PC-3 (cell line): Measurements from ENCODE around the gene ZNF22.

Experiments
- EZH2 ChIP-seq: fragments of 300-600 bp; sonication (generic); IDR thresholded peaks from one replicate; pipeline ENCODE4 v1.6.1; 2017; ENCODE audit warnings: antibody characterized with exemption, mild to moderate bottlenecking, low read length; ENCODE audit not compliant: unreplicated experiment
- TF ChIP-seq, protein P1 (sequence below): fragments of 300-600 bp; sonication (generic); conservative IDR thresholded peaks from 2 replicates; pipeline ENCODE4 v1.5.1; 2017; ENCODE audit warnings: antibody characterized with exemption, low read depth, mild to moderate bottlenecking, low read length

DNA sequence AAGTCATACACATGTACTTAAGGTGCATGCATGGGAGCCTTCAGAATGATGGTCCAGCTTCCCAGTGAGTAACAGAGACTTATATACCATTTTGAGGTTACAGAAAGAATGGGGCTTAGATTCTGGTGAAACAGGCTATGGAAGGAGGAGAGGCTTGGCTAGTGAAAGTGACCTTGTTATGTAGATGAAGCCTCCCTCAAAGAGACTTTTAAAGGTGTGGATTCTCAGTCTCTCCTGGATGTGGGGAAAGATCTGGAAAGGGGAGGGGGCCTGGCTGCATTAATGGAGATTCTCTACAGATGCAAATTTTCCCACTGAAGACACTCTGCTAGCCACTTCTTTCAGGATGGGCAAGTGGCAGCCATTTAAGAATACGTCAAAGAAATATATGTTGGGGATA is 35.6 kb upstream of the ZNF22 start:
- TF ChIP-seq, protein P1, sequence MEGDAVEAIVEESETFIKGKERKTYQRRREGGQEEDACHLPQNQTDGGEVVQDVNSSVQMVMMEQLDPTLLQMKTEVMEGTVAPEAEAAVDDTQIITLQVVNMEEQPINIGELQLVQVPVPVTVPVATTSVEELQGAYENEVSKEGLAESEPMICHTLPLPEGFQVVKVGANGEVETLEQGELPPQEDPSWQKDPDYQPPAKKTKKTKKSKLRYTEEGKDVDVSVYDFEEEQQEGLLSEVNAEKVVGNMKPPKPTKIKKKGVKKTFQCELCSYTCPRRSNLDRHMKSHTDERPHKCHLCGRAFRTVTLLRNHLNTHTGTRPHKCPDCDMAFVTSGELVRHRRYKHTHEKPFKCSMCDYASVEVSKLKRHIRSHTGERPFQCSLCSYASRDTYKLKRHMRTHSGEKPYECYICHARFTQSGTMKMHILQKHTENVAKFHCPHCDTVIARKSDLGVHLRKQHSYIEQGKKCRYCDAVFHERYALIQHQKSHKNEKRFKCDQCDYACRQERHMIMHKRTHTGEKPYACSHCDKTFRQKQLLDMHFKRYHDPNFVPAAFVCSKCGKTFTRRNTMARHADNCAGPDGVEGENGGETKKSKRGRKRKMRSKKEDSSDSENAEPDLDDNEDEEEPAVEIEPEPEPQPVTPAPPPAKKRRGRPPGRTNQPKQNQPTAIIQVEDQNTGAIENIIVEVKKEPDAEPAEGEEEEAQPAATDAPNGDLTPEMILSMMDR = no peak
- no peak for TF ChIP-seq EZH2
